Measurements from ENCODE around the gene GRK6.

DNA sequence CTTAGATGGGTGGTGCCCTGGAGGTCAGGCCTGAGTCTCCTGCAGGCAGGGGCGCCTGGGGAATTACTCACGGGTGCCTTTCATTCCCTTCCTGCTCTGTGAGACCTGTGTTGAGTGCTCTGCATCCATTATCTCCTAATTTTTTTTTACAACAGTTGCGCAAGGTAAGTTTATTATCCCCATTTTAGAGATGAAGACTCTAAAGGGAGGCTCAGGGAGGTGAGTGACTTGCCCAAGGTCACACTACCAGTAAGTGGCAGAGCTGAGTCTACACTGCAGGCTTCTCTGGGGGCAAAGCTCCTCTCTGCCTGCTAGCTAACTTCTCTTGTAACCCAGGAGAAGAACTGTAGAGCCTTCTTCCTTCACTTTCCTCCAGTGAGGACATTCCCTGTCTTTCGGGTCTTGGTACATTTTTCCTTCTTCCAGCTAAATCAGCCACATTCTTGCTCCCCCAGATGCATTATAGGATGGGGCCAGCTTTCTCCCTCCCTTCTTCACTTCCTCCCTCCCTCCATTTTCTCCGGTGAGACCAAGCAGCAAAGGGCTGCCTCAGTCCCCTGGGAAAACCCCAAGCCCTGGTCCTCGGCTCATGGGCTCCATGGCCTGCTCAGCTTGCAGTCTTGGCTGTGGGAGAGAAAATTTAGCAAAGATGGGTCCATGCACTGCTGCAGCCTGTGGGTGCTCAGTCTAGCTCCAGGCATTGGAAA lies 21.9 kb downstream of the GRK6 start:
- TF ChIP-seq TCF12 (IDR thresholded peaks at IDR 0.05; ENCODE audit: low read depth) = no peak
- no peak for TF ChIP-seq MAX (IDR thresholded peaks at IDR 0.05)
- TF ChIP-seq ZBTB7A (IDR thresholded peaks at IDR 0.05; ENCODE audit: low read depth) = no peak
- TF ChIP-seq CEBPB (IDR thresholded peaks at IDR 0.05) = peak; percentile 46
- TF ChIP-seq EGR1 (IDR thresholded peaks at IDR 0.05) = no peak
- TF ChIP-seq RAD21 (IDR thresholded peaks at IDR 0.05; ENCODE audit: low read depth) = no peak
- no peak for TF ChIP-seq REST (IDR thresholded peaks at IDR 0.05; ENCODE audit: low read depth)
- TF ChIP-seq TAF1 (IDR thresholded peaks at IDR 0.05; ENCODE audit: low read depth) = 0 out of 2 replicates have a peak, but pooled peaks have one; percentile 0
- no peak for TF ChIP-seq CREB1 (IDR thresholded peaks at IDR 0.05; ENCODE audit: low read depth)
- no peak for TF ChIP-seq EP300 (IDR thresholded peaks at IDR 0.05; ENCODE audit: borderline replicate concordance)
- no peak for TF ChIP-seq YY1 (IDR thresholded peaks at IDR 0.05; ENCODE audit: low read depth)

Data from Ishikawa (cell line).